GM12865 (cell line): ENCODE data around the gene HRAS.

ENCODE experiments used
- DNase-seq: peaks from one replicate; pipeline ENCODE4 v3.0.0; 2010; ENCODE audit warnings: low read depth
- H3K4me3 ChIP-seq: 2 replicates; pipeline ENCODE4 v1.5.1; 2011; ENCODE audit warnings: mild to moderate bottlenecking, low read depth, low read length, control low read depth
- TF ChIP-seq, protein P1 (sequence below): IDR thresholded peaks from 2 replicates; pipeline ENCODE4 v1.5.1; 2011; ENCODE audit warnings: low read length, control low read depth, low read depth, inconsistent platforms; ENCODE audit not compliant: insufficient read depth; ENCODE audit errors: missing control alignments

HRAS gene

DNA sequence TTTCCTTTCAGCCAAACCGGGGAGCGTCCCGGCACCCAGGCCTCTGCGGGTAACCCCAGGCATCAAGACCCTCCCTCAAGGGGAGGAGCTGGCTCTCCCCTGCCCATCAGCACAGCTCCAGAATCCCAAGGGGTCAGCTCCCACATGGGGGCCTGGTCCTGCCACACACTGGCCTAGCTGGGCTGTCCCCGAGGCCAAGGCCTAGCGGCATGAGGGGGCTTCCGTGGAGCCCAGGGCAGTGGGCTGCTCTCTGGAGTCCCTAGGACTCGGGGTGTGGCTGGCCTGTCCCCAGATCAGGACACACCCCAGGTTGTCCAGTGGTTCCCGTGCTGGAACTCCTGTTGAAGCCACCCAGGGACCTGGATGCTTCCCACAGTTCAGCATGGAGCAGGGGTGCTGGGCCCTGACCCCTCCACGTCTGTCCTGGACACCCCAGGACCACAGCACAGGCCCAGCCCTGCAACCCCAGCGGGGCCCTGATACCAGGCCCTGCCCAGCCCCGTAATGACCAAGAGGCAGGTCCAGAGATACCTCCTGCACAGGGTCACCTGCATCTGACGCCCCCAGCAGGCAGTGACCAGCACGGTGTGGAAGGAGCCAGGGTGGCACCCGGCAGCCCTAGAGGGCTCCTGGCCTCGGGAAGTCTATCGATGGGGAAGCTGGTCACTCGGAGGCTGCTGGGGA, 5.5 kb downstream of the HRAS start:
- DNase-seq, result no peak
- H3K4me3 ChIP-seq, result no peak overlapping the region
- TF ChIP-seq, protein P1, sequence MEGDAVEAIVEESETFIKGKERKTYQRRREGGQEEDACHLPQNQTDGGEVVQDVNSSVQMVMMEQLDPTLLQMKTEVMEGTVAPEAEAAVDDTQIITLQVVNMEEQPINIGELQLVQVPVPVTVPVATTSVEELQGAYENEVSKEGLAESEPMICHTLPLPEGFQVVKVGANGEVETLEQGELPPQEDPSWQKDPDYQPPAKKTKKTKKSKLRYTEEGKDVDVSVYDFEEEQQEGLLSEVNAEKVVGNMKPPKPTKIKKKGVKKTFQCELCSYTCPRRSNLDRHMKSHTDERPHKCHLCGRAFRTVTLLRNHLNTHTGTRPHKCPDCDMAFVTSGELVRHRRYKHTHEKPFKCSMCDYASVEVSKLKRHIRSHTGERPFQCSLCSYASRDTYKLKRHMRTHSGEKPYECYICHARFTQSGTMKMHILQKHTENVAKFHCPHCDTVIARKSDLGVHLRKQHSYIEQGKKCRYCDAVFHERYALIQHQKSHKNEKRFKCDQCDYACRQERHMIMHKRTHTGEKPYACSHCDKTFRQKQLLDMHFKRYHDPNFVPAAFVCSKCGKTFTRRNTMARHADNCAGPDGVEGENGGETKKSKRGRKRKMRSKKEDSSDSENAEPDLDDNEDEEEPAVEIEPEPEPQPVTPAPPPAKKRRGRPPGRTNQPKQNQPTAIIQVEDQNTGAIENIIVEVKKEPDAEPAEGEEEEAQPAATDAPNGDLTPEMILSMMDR, result no peak

DNA sequence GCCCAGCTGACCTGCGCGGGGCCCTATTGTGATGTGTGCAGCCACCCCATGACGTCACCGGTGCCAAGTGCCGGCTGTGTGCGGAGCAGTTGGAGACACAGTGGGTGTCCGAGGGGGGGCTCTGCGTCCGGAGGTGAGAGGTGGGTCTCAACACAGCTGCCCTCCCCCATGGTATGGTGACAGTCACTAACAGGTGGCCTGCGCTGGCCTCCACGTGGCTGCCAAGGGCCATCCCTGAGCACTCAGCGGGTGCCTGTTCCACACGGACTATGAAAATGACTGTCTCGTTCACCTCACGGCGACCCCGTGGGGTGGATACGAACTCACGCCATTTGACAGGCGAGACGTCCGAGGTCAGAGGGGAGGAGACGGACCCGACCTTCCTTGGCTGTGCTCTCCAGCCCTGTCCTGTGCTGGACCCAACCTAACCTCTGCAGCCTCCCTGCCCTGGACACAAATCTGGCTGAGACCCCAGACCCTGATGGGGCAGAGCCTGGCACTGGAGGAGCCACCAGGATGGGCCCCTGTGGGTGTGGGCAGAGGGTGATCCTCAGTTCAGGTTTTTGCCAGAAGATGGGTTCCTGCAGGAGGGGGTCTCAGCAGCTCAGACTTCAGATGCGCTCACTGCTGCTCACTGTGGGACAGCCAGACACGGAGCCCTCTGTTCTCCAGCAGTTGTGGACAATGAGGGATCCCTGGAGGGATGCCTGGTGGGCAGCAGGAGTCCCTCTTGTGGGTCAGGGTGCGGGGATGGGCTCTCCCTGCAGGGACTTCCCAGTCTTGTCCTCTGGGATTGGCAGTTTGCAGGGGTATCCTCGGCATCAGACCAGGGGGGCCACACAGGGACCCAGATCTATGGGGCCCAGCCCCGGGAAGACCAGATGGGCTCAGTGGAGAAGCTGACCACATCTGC, 6.3 kb downstream of the HRAS start:
- no peak overlapping the region for H3K4me3 ChIP-seq
- TF ChIP-seq, protein P1, result no peak
- DNase-seq, result no peak

DNA sequence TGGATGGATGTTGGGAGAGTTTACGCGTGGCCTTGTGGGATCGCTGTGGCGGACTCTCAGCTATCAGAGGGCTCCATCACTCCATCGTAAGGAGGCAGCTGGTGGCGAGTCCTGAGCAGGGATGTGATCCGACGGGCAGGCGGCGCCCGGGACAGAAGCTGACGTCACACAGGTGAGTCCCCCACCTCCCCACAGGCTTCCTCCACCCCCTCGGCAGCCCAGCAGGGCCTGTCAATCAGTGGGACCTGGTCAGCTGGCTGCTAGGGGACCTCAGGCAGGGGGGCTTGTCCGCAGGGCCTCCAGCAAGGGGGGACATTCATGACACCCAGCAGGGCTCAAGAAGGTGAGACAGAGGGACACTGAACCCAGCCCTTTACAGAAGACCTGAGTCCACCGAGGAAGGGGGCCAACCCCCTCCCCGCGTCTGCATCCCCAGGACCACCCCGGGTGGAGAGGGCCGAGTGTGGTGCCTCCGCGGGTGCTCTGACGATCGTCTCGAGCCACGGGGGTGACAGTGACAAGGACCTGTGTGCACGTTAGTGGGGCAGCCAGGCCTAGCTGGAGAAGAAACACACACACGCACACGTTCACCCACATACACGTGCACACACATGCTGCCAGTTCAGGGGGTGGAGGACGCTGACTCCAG, 7.1 kb downstream of the HRAS start:
- TF ChIP-seq, protein P1, result no peak
- H3K4me3 ChIP-seq, result no peak overlapping the region
- DNase-seq, result no peak

DNA sequence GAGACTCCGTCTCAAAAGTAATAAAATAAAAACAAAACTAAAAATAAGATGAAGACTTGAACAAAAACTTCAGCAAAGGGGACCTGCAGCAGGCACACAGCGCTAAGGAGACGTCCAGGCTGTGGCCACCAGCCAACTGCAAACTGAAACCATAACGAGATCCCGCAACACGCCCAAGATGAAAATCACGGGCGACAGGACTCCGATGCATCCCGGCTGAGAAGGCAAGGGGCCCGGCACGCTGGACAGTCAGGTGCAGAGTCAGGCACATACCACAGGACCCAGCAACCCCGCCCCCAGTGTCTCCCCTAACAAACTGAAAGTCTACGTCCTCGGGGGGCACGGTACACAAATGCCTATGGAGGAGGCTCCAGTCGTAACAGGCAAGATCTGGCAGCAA, 9.2 kb downstream of the HRAS start:
- TF ChIP-seq, protein P1, result no peak
- H3K4me3 ChIP-seq, result no peak overlapping the region
- no peak for DNase-seq

DNA sequence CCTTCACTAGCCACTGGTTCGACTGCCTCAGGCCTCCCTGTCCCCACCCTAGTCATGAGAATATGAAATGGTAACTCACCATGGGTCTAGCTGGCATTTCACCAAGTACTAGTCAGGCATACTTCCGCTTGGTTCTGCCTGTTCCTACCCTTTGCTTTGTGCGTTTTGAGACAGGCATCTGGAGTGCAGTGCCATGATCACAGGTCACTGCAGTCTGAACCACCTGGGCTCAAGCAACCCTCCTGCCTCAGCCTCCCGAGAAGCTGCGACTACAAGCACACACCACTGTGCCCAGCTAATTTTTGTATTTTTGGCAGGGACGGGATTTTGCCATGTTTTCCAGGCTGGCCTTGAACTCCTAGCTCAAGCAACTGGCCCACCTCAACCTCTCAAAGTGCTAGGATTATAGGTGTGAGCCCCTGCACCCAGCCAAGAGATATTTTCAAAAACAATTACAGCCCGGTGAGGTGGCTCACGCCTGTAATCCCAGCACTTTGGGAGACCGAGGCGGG, 14.1 kb downstream of the HRAS start:
- DNase-seq, result no peak
- H3K4me3 ChIP-seq, result no peak overlapping the region
- TF ChIP-seq, protein P1, result no peak

DNA sequence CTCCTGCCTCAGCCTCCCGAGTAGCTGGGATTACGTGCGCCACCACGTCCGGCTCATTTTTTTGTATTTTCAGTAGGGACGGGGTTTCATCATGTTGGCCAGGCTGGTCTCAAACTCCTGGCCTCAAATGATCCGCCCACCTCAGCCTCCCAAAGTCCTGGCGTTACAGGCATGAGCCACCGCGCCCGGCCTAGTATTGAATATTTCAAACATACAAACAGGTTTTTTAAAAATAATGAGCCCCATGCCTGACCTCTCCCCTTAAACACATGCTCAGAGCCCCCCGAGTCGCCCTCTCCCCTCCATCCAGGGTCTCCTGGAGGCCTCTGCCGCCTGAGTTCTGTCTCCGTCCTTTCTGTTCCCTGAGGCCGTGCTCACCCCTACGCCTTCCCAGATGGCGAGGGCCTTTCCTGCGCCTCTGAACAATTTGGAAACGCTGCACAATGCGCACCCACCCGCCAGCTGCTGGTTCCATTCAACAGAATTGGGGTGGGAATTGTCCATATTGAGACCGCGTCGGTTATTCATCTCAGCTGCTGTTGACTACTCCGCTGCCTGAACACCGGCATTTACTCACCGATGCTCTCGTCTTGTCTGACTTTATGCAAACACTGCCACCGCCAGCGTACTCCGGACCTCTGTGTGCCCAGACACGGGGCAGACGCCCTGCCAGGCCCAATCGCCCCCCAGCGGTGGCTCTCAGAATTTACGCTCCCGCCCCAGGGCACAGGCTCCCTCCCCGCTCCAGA, 14.8 kb downstream of the HRAS start:
- TF ChIP-seq, protein P1, result no peak
- no peak overlapping the region for H3K4me3 ChIP-seq
- DNase-seq, result no peak
